Breast epithelium (tissue), 4 donors: ENCODE results near the gene TMEM150C. TPM values are rescaled to one million over a fixed set of nuclear protein-coding genes. Genes with fewer than 3 reads are reported as not detected.

Experiments
- DNase-seq, 2 donors: peaks; one replicate each; pipeline ENCODE4 v3.0.0-alpha.2; 2019; ENCODE audit warnings: low spot score in 2 of 2
- H3K27ac ChIP-seq, 2 donors: fragments of 200-600 bp; sonication (generic) in 1 of 2; one replicate each; pipeline ENCODE4 v1.5.1; 2016 to 2019; ENCODE audit warnings: mild to moderate bottlenecking in 1 of 2
- H3K27me3 ChIP-seq, 2 donors: fragments of 200-600 bp; sonication (generic) in 1 of 2; one replicate each; pipeline versions ENCODE4 v1.5.1 to v1.6.0; 2017 to 2019; ENCODE audit warnings: control low read depth in 1 of 2, mild to moderate bottlenecking in 1 of 2
- H3K36me3 ChIP-seq: fragments of 200-600 bp; one replicate; pipeline ENCODE4 v1.5.1; 2019
- H3K4me1 ChIP-seq, 2 donors: fragments of 200-600 bp; sonication (generic); one replicate each; pipeline ENCODE4 v1.5.1; 2016 to 2019; ENCODE audit warnings: control low read depth in 1 of 2
- H3K4me3 ChIP-seq, 3 donors: fragments of 200-600 bp; sonication (generic); 1 replicate in 2 of 3; 2 replicates in 1 of 3; pipeline ENCODE4 v1.5.1; 2016 to 2019; ENCODE audit warnings: mild to moderate bottlenecking in 3 of 3, moderate library complexity in 2 of 3
- H3K9me3 ChIP-seq, 2 donors: fragments of 200-600 bp; sonication (generic) in 1 of 2; one replicate each; pipeline ENCODE4 v1.5.1; 2016 to 2019; ENCODE audit warnings: control low read depth in 1 of 2
- CTCF ChIP-seq, 3 donors: fragments of 450-650 bp; IDR thresholded peaks; one replicate each; pipeline ENCODE4 v1.5.1; 2016 to 2017; ENCODE audit warnings: antibody characterized with exemption in 3 of 3, mild to moderate bottlenecking in 3 of 3, moderate library complexity in 3 of 3
- POLR2A ChIP-seq: fragments of 450-650 bp; IDR thresholded peaks from one replicate; pipeline ENCODE4 v1.6.1; 2016; ENCODE audit warnings: antibody characterized with exemption, mild to moderate bottlenecking, moderate library complexity
- POLR2AphosphoS5 ChIP-seq, 3 donors: sonication (generic); formaldehyde crosslinking; IDR thresholded peaks; one replicate each; pipeline ENCODE4 v1.6.1; 2017; ENCODE audit warnings: antibody characterized with exemption in 3 of 3
- intact Hi-C: fragments of 100-400 bp; cut with DNase I; formaldehyde crosslinking; loops from one replicate; pipeline ENCODE4 v1.15.1; 2023; ENCODE audit warnings: low total_unique reads
- total RNA-seq, 3 donors: library from RNA; depleted of rRNA; stranded (reverse); fragments of >200 nt; gene quantifications; one replicate each; pipeline ENCODE4 v1.1.0, GENCODE V29; 2016

TMEM150C gene
- total RNA-seq, 3 donors from 2014 or later: 38.3 to 52.1 (median 46.7) TPM

GRCh38 chr4:82439088-82439487, 122.7 kb downstream of the TMEM150C start:
- no peaks in the 10 kb centered on the region for H3K27me3 ChIP-seq
- intact Hi-C loops: no loop called here
- no peak overlapping the region for H3K4me3 ChIP-seq
- no peak overlapping the region for H3K27ac ChIP-seq
- H3K4me1 ChIP-seq: no peaks in the 10 kb centered on the region
- DNase-seq: no peak
- TF ChIP-seq POLR2AphosphoS5 (IDR thresholded peaks at IDR 0.05) (no peak), POLR2A (no peak), CTCF (IDR thresholded peaks at IDR 0.05) (no peak)
- no peaks in the 10 kb centered on the region for H3K9me3 ChIP-seq
- no peaks in the 10 kb centered on the region for H3K36me3 ChIP-seq

- H3K4me3 ChIP-seq: no peak overlapping the region
- no peaks in the 10 kb centered on the region for H3K27me3 ChIP-seq
- H3K27ac ChIP-seq: peak overlapping the region in 1 of 2 donors; percentile 35
- intact Hi-C loops: no loop called here
- no peaks in the 10 kb centered on the region for H3K36me3 ChIP-seq
- no peaks in the 10 kb centered on the region for H3K4me1 ChIP-seq
- TF ChIP-seq POLR2AphosphoS5 (IDR thresholded peaks at IDR 0.05) (no peak), POLR2A (no peak), CTCF (IDR thresholded peaks at IDR 0.05) (no peak)
- H3K9me3 ChIP-seq: no peaks in the 10 kb centered on the region
- DNase-seq: peak in 1 of 2 donors; percentile 44
Observed at GRCh38 chr4:82437285-82438005, 124.3 kb downstream of the TMEM150C start.

GRCh38 chr4:82436780-82437179, 125.0 kb downstream of the TMEM150C start:
- Histone ChIP-seq H3K4me1 (no peaks in the 10 kb centered on the region), H3K27ac (peak overlapping the region in 1 of 2 donors; percentile 35), H3K27me3 (no peaks in the 10 kb centered on the region), H3K4me3 (no peak overlapping the region), H3K36me3 (no peaks in the 10 kb centered on the region), H3K9me3 (no peaks in the 10 kb centered on the region)
- intact Hi-C loops: no loop called here
- DNase-seq: no peak
- TF ChIP-seq CTCF (IDR thresholded peaks at IDR 0.05) (no peak), POLR2A (no peak), POLR2AphosphoS5 (IDR thresholded peaks at IDR 0.05) (no peak)

- Histone ChIP-seq H3K27ac (no peak overlapping the region), H3K9me3 (no peaks in the 10 kb centered on the region), H3K4me1 (peaks cover 0 to 3% of the 10 kb centered on the region in 2 donors), H3K27me3 (no peaks in the 10 kb centered on the region), H3K36me3 (no peaks in the 10 kb centered on the region), H3K4me3 (no peak overlapping the region)
- TF ChIP-seq CTCF (IDR thresholded peaks at IDR 0.05) (no peak), POLR2AphosphoS5 (IDR thresholded peaks at IDR 0.05) (no peak), POLR2A (no peak)
- intact Hi-C loops: no loop called here
- no peak for DNase-seq
Observed at GRCh38 chr4:82436130-82436529, 125.7 kb downstream of the TMEM150C start.

- Histone ChIP-seq H3K9me3 (no peaks in the 10 kb centered on the region), H3K36me3 (no peaks in the 10 kb centered on the region), H3K4me3 (no peak overlapping the region), H3K4me1 (peaks cover 0 to 3% of the 10 kb centered on the region in 2 donors), H3K27me3 (no peaks in the 10 kb centered on the region), H3K27ac (no peak overlapping the region)
- no peak for TF ChIP-seq POLR2AphosphoS5 (IDR thresholded peaks at IDR 0.05)
- TF ChIP-seq POLR2A: no peak
- TF ChIP-seq CTCF (IDR thresholded peaks at IDR 0.05): no peak
- DNase-seq: no peak
- intact Hi-C loops: no loop called here
Observed at GRCh38 chr4:82434949-82435348, 126.8 kb downstream of the TMEM150C start.
